Osteocyte (in vitro differentiated cells): Measurements from ENCODE around the gene EXOC7. TPM values are rescaled to one million over a fixed set of nuclear protein-coding genes. Genes with fewer than 3 reads are reported as not detected.
"Not testable (repeated sequence)": the region's sequence is repeated elsewhere in the genome, so short reads cannot be mapped to it uniquely, and the experiment has no call there.

Experiments used
- DNase-seq: peaks from one replicate; pipeline ENCODE4 v3.0.0; 2021; ENCODE audit warnings: mixed read lengths; ENCODE audit not compliant: unreplicated experiment; ENCODE audit errors: extremely low spot score
- H3K27ac Mint-ChIP-seq: one replicate; pipeline ENCODE4 v1.8.0; 2021; ENCODE audit warnings: mild to moderate bottlenecking, mixed read lengths; ENCODE audit not compliant: unreplicated experiment
- H3K27me3 Mint-ChIP-seq: one replicate; pipeline ENCODE4 v1.8.0; 2021; ENCODE audit warnings: mixed read lengths; ENCODE audit not compliant: unreplicated experiment
- H3K36me3 Mint-ChIP-seq: one replicate; pipeline ENCODE4 v1.8.0; 2021; ENCODE audit warnings: mixed read lengths; ENCODE audit not compliant: unreplicated experiment
- H3K4me1 Mint-ChIP-seq: one replicate; pipeline ENCODE4 v1.8.0; 2021; ENCODE audit warnings: mixed read lengths; ENCODE audit not compliant: unreplicated experiment
- H3K4me3 Mint-ChIP-seq: one replicate; pipeline ENCODE4 v1.8.0; 2021; ENCODE audit warnings: mild to moderate bottlenecking, moderate library complexity, mixed read lengths; ENCODE audit not compliant: unreplicated experiment
- H3K9me3 Mint-ChIP-seq: one replicate; pipeline ENCODE4 v1.8.0; 2021; ENCODE audit warnings: mixed read lengths; ENCODE audit not compliant: unreplicated experiment
- CTCF ChIP-seq: fragments of 200-600 bp; sonication (generic); IDR thresholded peaks from 2 replicates; pipeline ENCODE4 v1.5.0; 2021; ENCODE audit warnings: antibody characterized with exemption, mild to moderate bottlenecking, moderate library complexity
- total RNA-seq: library from RNA; stranded (reverse); gene quantifications from 2 replicates; pipeline ENCODE4 v1.2.1, GENCODE V29; 2021

Gene EXOC7
- total RNA-seq, 1 donor from 2014 or later, result 158 TPM

- Mint-ChIP-seq H3K27ac (no peak overlapping the region), H3K4me1 (no peaks in the 10 kb centered on the region), H3K36me3 (peaks cover 63% of the 10 kb centered on the region), H3K9me3 (no peaks in the 10 kb centered on the region), H3K27me3 (no peaks in the 10 kb centered on the region), H3K4me3 (no peak overlapping the region)
- DNase-seq, result no peak
- no peak for TF ChIP-seq CTCF
Measured at GRCh38 chr17:76048025-76048605, 55.5 kb downstream of the EXOC7 start.

- no peak for DNase-seq
- no peak overlapping the region for H3K27ac Mint-ChIP-seq
- peaks cover 60% of the 10 kb centered on the region for H3K36me3 Mint-ChIP-seq
- TF ChIP-seq CTCF, result no peak
- no peak overlapping the region for H3K4me3 Mint-ChIP-seq
- no peaks in the 10 kb centered on the region for H3K27me3 Mint-ChIP-seq
- H3K4me1 Mint-ChIP-seq, result no peaks in the 10 kb centered on the region
- H3K9me3 Mint-ChIP-seq, result no peaks in the 10 kb centered on the region
Measured at GRCh38 chr17:76046064-76046463, 57.5 kb downstream of the EXOC7 start.

GRCh38 chr17:76044475-76045007, 59.0 kb downstream of the EXOC7 start:
- DNase-seq, H3K4me1 Mint-ChIP-seq, H3K4me3 Mint-ChIP-seq, H3K27me3 Mint-ChIP-seq, H3K9me3 Mint-ChIP-seq, H3K27ac Mint-ChIP-seq: not testable (repeated sequence)
- H3K36me3 Mint-ChIP-seq, result peaks cover 61% of the 10 kb centered on the region

DNA sequence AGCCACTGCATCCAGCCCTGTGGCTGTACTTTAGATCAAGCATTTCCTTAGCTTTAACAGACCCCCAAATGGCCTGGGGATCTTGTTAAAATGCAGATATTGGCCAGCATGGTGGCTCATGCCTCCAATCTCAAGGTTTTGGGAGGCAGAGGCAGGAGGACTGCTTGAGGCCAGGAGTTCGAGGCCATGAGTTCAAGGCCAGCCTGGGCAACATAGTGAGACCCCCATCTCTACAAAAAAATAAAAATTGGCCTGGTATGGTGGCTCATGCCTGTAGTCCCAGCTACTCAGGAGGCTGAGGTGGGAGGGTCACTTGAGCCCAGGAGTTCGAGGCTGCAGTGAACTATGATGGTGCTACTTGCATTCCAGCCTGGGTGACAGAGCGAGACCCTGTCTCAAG, 60.7 kb downstream of the EXOC7 start:
- not testable (repeated sequence) for H3K9me3 Mint-ChIP-seq, H3K4me3 Mint-ChIP-seq, H3K27me3 Mint-ChIP-seq, DNase-seq, H3K4me1 Mint-ChIP-seq, H3K27ac Mint-ChIP-seq
- H3K36me3 Mint-ChIP-seq, result peaks cover 62% of the 10 kb centered on the region

DNA sequence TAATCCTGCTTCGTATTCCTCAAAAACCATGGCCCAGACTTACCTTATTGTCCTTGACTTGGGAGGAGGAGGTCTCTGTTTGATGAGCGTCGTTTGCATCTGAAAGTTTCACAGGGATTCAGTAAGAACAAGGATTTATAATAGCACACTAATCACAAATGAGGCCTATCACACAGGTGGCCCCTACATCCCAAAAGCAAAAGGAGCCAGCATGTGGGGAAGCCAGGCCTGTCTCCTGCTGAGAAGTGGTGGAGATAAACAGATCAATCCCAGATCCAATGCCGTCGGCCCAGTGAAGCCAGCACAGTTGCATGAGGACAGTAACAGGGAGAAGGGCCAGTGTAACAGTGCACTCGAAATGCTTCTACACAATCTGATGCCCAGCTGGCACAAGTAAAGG, 63.2 kb downstream of the EXOC7 start:
- DNase-seq, result no peak
- no peak for TF ChIP-seq CTCF
- H3K27ac Mint-ChIP-seq, result no peak overlapping the region
- peaks cover 50% of the 10 kb centered on the region for H3K36me3 Mint-ChIP-seq
- no peaks in the 10 kb centered on the region for H3K4me1 Mint-ChIP-seq
- no peaks in the 10 kb centered on the region for H3K27me3 Mint-ChIP-seq
- H3K9me3 Mint-ChIP-seq, result no peaks in the 10 kb centered on the region
- H3K4me3 Mint-ChIP-seq, result no peak overlapping the region

DNA sequence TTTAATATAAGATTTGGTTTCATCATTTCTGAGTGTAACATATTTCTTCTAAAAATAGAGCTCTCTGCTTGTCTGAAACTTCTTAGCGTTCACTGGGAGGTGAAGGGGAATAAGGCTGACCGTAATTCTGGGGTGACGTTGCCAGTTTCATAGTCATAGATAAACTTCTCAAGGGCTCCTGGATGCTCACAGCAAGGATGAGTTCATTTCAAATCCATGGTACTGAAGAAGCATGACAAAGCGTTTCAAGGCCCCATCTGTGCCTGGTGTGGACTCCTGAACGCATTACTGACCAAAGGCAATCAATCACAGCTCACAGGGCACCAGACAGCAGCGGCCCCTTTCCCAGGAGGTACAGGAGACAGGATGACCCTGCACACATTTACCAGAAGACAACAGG, 64.5 kb downstream of the EXOC7 start:
- no peak for DNase-seq

More for the DNA sequence above, 64.5 kb downstream of the EXOC7 start:
- Mint-ChIP-seq H3K4me3 (no peak overlapping the region), H3K4me1 (no peaks in the 10 kb centered on the region), H3K36me3 (peaks cover 38% of the 10 kb centered on the region), H3K27me3 (no peaks in the 10 kb centered on the region), H3K9me3 (no peaks in the 10 kb centered on the region), H3K27ac (no peak overlapping the region)
- TF ChIP-seq CTCF, result no peak
